Adrenal gland (tissue), 5 donors: ENCODE results near the gene JOSD2.

ENCODE experiments used
- CTCF ChIP-seq, 6 experiments: fragments of 450-650 bp in 4 of 6; fragments of 200-600 bp in 2 of 6; sonication (generic) in 1 of 6; IDR thresholded peaks; 1 replicate in 5 of 6; 2 replicates in 1 of 6; pipeline versions ENCODE4 v1.5.1 to v1.8.0; 2016 to 2021; ENCODE audit warnings: antibody characterized with exemption in 6 of 6, mild to moderate bottlenecking in 2 of 6, moderate library complexity in 1 of 6
- POLR2A ChIP-seq, 2 donors: fragments of 450-650 bp; IDR thresholded peaks; one replicate each; pipeline ENCODE4 v1.6.1; 2017; ENCODE audit warnings: antibody characterized with exemption in 2 of 2, mild to moderate bottlenecking in 2 of 2, moderate library complexity in 1 of 2
- donor health status: DM: no; HTN: no; CAD: no.

- no peak for TF ChIP-seq POLR2A (IDR thresholded peaks at IDR 0.05)
- TF ChIP-seq CTCF (IDR thresholded peaks at IDR 0.05), result no peak
Observed at GRCh38 chr19:50547385-50548190, 36.6 kb upstream of the JOSD2 start.
